GM12875 (cell line): Measurements from ENCODE around the gene UNCX.

Experiments
- H3K4me3 ChIP-seq: one replicate; pipeline ENCODE4 v1.5.1; 2011; ENCODE audit warnings: low read depth, low read length, control low read depth
- TF ChIP-seq, protein P1 (sequence below): IDR thresholded peaks from 2 replicates; pipeline ENCODE4 v1.5.1; 2011; ENCODE audit warnings: low read depth, mild to moderate bottlenecking, control low read depth, inconsistent platforms, low read length, moderate library complexity, borderline replicate concordance; ENCODE audit not compliant: insufficient read depth

UNCX gene

DNA sequence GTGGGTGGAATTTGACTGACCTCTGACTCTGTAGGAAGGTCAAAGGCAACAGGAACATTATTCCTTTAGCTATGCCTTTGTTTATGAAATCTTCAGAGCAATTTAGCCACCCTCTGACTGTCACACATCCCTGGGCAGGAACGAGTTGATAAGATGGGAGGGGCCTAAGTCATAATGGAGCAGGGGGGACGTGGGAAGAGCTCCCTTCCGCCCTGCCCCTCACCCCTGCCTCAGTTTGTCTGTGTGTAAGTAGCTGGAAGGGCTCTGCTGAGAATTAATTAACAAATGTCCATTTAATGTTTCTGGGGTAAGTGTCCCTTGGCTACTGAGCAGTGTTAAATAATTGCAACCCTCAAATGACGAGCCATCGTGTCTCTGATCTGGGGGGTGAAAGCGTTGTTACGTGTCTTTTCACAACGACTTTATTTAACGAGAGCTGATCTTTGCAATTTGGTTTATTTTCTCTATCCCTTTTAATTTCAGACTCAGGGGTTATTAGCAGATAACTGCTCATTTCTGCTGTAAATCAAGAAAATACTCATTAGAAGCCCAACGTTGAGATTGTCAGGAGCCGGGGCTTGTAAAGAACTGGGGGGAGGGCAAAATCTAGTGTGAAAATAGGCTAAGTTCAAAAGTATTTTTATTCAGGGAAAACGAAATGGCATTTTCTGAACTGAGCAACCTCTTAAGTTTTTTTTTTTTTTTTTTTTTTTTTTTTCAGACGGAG lies 12.5 kb upstream of the UNCX start:
- no peak overlapping the region for H3K4me3 ChIP-seq
- TF ChIP-seq, protein P1, sequence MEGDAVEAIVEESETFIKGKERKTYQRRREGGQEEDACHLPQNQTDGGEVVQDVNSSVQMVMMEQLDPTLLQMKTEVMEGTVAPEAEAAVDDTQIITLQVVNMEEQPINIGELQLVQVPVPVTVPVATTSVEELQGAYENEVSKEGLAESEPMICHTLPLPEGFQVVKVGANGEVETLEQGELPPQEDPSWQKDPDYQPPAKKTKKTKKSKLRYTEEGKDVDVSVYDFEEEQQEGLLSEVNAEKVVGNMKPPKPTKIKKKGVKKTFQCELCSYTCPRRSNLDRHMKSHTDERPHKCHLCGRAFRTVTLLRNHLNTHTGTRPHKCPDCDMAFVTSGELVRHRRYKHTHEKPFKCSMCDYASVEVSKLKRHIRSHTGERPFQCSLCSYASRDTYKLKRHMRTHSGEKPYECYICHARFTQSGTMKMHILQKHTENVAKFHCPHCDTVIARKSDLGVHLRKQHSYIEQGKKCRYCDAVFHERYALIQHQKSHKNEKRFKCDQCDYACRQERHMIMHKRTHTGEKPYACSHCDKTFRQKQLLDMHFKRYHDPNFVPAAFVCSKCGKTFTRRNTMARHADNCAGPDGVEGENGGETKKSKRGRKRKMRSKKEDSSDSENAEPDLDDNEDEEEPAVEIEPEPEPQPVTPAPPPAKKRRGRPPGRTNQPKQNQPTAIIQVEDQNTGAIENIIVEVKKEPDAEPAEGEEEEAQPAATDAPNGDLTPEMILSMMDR, result no peak

DNA sequence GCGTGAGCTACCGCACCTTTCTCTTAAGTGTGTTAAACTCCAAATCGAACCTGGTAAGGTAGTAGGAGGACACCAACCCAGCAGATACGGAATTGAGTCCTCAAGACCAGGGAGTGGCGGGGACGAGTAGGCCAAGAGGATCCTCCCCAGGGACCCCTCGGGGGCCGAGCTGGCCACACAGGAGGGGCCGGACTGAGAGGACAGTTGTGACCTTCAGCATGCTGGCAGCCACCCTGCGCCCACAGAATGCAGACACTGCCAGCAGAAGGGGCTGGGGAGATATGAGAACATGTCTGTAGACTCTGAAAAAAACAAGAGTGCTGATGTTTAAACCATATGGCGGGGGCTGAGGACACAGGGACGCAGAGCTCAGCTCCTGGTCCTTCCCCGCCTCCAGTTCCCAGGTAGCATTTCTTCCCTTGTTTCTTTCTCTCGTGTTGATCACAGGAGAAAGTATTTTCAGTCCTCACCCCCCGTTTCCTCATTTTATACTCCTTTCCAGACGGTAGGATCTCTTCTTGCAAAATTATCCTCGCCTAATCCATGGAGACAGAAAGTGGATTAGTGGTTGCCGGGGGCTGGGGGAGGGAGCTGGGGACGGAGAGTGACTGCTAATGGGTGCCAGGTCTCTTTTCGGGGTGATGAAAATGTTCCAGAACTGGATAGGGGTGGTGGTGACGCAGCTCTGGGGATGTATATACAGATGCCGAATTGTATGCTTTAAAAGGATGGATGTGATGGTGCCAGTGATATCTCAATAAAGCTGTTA lies 11.5 kb upstream of the UNCX start:
- H3K4me3 ChIP-seq, result no peak overlapping the region
- TF ChIP-seq, protein P1, result no peak

DNA sequence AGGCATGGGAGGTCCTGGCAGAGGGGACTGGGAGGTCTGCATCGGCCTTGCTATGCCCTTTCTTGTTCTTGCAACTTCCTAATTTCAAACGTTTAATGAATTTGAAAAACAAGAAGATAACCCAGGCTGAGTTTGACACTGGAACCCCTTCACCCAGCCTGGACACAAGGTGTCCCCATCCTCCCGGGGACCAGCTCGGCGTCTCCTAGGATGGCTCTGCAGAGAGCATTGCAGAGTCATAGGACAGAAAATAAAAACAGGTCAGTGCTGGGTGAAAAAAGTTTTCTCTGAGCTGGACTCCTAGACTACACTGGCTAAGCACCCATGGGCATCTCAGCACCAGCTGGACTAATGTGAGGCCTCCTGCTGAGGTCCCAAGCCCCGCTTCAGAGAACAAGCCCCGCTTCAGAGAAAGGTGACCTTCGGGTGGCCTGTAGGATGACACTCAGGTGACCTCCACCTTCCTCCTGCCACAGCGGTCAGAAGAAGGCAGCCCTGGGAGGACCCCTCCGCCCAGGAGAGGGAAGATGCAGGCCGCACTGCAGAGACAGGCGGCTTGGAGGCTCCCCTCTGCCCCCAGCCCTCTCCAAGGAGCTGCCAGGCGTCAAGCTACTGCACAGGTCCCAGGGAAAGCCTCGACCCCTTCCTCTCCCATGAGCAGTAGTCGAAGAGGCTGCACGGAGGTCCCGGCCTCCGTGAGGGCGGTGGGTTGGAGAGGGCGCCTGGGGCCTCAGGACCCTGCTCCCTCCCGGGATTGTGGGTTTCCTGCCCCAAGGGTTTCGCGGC lies 9.3 kb upstream of the UNCX start:
- H3K4me3 ChIP-seq, result no peak overlapping the region
- TF ChIP-seq, protein P1, result no peak

DNA sequence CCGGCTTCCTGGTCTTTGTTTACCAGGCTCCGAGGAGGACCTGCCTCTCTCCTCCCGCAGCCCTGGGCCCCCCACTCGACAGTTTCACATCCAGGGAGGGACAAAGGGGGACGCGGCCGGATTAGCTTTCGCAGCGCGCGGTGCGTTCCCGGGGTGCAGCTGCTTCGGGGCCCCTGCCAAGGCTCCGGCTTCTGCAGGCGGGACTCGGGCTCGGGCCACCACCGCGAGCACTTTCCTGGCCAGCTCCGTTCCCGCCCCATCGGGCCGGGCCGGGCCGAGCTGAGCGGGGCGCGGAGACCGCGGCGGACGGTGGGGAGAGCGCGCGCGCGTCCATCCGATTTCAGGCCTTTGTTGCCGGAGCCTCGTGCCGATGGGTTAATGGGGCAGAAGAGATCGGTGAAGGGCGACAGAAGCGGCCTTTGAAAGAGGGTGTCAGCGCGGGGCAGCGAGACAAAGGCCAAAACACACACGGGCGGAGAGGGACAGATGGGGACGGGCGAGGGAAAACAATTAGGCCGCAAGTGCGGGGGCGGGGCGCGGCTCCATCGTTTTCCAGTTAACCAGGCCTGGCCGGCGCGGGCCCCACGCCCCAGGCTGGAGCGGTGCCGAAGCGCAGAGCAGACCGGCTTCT lies 8.5 kb upstream of the UNCX start:
- no peak overlapping the region for H3K4me3 ChIP-seq

DNA sequence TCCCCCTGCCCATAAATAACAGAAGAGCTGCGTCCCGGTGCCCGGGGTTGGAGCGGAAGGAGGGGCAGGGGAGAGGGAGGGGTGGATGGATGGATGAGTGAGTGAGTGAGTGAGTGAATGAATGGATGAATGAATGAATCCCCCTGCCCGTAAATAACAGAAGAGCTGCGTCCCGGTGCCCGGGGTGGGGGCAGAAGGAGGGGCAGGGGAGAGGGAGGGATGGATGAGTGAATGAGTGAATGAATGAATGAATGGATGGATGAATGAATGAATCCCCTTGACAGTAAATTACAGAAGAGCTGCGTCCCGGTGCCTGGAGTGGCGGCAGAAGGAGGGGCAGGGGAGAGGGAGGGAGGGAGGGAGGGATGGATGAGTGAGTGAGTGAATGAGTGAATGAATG lies 7.6 kb upstream of the UNCX start:
- TF ChIP-seq, protein P1, result no peak
- H3K4me3 ChIP-seq, result no peak overlapping the region

More for the DNA sequence above, 8.5 kb upstream of the UNCX start:
- TF ChIP-seq, protein P1, result no peak

DNA sequence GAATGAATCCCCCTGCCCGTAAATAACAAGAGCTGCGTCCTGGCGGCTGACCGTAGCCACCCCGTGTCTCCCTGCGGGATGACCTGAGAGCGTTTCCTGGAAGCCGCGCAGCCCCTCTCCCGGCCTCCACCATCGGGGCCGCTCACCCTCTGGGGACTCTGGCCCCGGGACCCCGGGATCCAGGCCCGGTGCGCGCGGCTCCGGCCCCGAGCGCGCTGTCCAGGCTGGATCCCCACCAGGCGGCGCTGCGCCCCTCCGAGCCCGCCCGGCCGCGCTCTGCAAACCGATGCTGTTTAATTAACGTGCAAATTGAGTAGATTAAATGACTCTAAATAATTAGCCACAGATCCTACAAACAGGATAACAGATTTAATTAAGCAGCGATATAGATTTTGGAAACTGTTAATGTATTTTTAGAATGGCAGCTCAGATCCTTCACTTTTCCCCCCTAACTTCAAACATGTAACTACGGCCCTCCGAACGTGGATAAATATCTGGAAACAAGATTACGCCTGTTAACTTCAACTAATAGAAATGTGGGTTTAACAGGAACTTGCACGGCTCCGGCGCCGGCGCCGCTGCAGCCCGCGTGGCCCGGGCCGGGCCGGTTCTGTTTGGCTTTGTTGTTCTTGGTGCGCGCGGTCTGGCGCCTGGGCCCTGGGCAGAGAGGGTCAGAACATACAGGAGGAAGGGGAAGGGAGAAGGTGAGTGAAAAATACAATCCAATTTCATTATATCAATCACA lies 7.1 kb upstream of the UNCX start:
- TF ChIP-seq, protein P1, result peak; percentile 79

More for the DNA sequence above, 7.1 kb upstream of the UNCX start:
- no peak overlapping the region for H3K4me3 ChIP-seq
